GM12801 (cell line): ENCODE results near the gene ALOX5AP.

ENCODE experiments used
- TF ChIP-seq, protein P1 (sequence below): IDR thresholded peaks from one replicate; pipeline ENCODE4 v1.5.1; 2011; ENCODE audit warnings: control low read depth; ENCODE audit not compliant: insufficient read length; ENCODE audit errors: extremely low read depth

ALOX5AP gene

GRCh38 chr13:30789166-30789862, 54.0 kb downstream of the ALOX5AP start:
- TF ChIP-seq, protein P1, sequence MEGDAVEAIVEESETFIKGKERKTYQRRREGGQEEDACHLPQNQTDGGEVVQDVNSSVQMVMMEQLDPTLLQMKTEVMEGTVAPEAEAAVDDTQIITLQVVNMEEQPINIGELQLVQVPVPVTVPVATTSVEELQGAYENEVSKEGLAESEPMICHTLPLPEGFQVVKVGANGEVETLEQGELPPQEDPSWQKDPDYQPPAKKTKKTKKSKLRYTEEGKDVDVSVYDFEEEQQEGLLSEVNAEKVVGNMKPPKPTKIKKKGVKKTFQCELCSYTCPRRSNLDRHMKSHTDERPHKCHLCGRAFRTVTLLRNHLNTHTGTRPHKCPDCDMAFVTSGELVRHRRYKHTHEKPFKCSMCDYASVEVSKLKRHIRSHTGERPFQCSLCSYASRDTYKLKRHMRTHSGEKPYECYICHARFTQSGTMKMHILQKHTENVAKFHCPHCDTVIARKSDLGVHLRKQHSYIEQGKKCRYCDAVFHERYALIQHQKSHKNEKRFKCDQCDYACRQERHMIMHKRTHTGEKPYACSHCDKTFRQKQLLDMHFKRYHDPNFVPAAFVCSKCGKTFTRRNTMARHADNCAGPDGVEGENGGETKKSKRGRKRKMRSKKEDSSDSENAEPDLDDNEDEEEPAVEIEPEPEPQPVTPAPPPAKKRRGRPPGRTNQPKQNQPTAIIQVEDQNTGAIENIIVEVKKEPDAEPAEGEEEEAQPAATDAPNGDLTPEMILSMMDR, result no peak

GRCh38 chr13:30790592-30790991, 55.2 kb downstream of the ALOX5AP start:
- TF ChIP-seq, protein P1, result no peak

- TF ChIP-seq, protein P1, result no peak
Observed at GRCh38 chr13:30791354-30792001, 56.1 kb downstream of the ALOX5AP start.

DNA sequence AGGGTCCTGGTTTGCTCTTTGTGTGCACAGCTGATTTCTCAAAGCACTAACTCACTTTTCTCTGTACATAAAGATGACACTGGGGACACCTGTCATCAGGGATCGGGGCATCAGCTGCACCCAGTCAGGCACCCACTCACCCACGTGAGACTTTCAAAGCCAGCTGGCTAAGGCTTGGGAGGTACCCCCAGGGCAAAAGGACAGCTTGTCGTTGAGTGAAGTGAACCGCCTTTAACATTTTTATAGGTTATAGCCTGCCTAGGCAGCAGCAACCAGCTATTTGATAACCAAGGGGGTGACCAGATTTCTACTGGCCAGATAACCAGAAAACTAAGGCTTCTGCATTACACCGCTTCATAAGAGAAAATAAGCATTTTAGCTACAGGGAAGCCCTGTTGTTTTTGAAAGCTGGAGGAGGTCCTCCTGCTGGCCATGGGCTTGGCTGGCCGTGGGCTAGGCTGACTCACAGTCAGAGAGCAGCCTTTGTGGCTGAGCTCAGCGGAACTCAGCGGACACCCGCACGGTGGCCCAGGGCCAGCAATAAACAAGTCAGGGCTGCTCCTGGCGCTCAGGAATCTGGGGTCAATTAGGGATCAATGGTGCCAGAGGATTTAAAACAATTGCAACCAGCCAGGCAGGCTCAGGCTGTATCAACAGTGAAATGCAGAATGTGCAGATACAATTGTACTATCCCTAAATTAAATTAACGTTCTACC, 57.1 kb downstream of the ALOX5AP start:
- TF ChIP-seq, protein P1, result no peak

DNA sequence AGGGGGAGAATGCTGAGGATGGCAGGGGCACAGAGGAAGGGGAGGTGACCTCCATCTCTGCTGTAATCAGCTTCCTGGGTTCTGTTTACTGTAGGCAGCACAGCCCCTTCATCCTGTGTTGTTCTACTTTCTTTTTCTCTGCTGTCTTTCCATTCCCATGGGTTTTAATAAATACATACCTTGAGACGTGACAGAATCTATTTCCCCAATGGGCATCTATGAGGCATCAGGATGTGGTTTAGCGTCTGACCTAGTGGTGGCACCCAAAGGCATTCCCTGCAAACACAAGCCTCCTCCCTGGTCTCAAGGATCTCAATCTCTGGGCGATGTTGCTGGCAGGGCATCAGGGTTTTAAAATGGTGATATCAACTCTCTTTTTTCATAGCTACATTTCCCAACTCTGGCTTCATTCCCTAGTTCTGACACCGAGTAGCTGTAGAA, 60.8 kb downstream of the ALOX5AP start:
- TF ChIP-seq, protein P1, result no peak

- TF ChIP-seq, protein P1, result no peak
Observed at GRCh38 chr13:30796631-30797601, 61.6 kb downstream of the ALOX5AP start.
